SK-N-SH treated with all-trans-retinoic acid at 6 μM for 48 hours (cell line): ENCODE data around the gene ENHO.

Experiments used
- BACH2 ChIP-seq: fragments of 250-450 bp; sonication (Bioruptor Pico); IDR thresholded peaks from 2 replicates; pipeline ENCODE4 v1.9.0; 2021; ENCODE audit warnings: mild to moderate bottlenecking, borderline replicate concordance
- CSRNP3 ChIP-seq: fragments of 250-450 bp; sonication (Bioruptor Pico); IDR thresholded peaks from 2 replicates; pipeline ENCODE4 v1.5.1; 2021; ENCODE audit warnings: mild to moderate bottlenecking, moderate library complexity
- PATZ1 ChIP-seq: fragments of 250-450 bp; sonication (Bioruptor Pico); IDR thresholded peaks from 2 replicates; pipeline ENCODE4 v1.8.0; 2020; ENCODE audit warnings: mild to moderate bottlenecking, moderate library complexity, borderline replicate concordance
- POU6F1 ChIP-seq: fragments of 250-450 bp; sonication (Bioruptor Pico); IDR thresholded peaks from 2 replicates; pipeline ENCODE4 v1.8.0; 2021; ENCODE audit warnings: low read depth, mild to moderate bottlenecking, moderate library complexity, borderline replicate concordance
- RARB ChIP-seq: fragments of 250-450 bp; sonication (Bioruptor Pico); IDR thresholded peaks from 2 replicates; pipeline ENCODE4 v1.8.0; 2021; ENCODE audit warnings: mild to moderate bottlenecking, moderate library complexity
- TCF4 ChIP-seq: fragments of 250-450 bp; sonication (Bioruptor Pico); IDR thresholded peaks from 2 replicates; pipeline ENCODE4 v1.8.0; 2021; ENCODE audit warnings: mild to moderate bottlenecking, moderate library complexity, borderline replicate concordance
- TSHZ2 ChIP-seq: fragments of 250-450 bp; sonication (Bioruptor Pico); IDR thresholded peaks from 2 replicates; pipeline ENCODE4 v1.5.0; 2020; ENCODE audit warnings: mild to moderate bottlenecking, moderate library complexity
- ZC3H10 ChIP-seq: fragments of 250-450 bp; sonication (Bioruptor Pico); IDR thresholded peaks from 2 replicates; pipeline ENCODE4 v1.5.1; 2021; ENCODE audit warnings: mild to moderate bottlenecking, moderate library complexity
- ZFP3 ChIP-seq: fragments of 250-450 bp; sonication (Bioruptor Pico); IDR thresholded peaks from 2 replicates; pipeline ENCODE4 v1.5.0; 2020; ENCODE audit warnings: mild to moderate bottlenecking, moderate library complexity

- TF ChIP-seq POU6F1 (no peak), RARB (CRISPR knock-in tag) (no peak), ZC3H10 (CRISPR knock-in tag) (no peak), TSHZ2 (CRISPR knock-in tag) (no peak), TCF4 (no peak), ZFP3 (CRISPR knock-in tag) (0 out of 2 replicates have a peak, but pooled peaks have one; percentile 16), PATZ1 (CRISPR knock-in tag) (no peak), BACH2 (CRISPR knock-in tag) (no peak), CSRNP3 (no peak)
Measured at GRCh38 chr9:34546834-34547827, 24.3 kb upstream of the ENHO start.
